Measurements from ENCODE around the gene OR56A4.

DNA sequence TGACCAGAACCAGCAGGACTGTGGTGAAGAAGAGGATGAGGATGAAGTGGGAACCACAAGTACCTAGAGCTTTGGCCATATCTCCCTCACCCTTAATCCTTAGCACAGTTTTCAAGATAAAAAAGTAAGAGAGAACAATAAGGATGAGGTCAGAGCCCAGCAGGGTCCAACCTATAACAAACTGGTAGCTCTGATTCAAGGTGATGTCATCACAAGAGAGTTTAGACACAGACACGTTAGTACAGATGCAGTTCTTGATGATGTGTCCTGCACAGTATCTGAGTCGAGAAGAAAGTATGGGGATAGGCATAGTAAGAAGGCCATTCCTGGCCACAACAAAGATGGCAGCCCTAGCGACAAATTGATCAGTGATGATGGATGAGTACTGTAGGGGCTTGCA is 39.0 kb downstream of the OR56A4 start:
- TF ChIP-seq GATA2 (IDR thresholded peaks at IDR 0.05; ENCODE audit: low read depth, low read length) (no peak), GATA3 (IDR thresholded peaks at IDR 0.05; ENCODE audit: low read depth, low read length) (no peak)

Data from SH-SY5Y (cell line).